H9 (cell line): ENCODE results near the gene WDR38. TPM values are rescaled to one million over a fixed set of nuclear protein-coding genes. Genes with fewer than 3 reads are reported as not detected.

Experiments used
- DNase-seq: peaks from one replicate; pipeline ENCODE4 v3.0.0-alpha.2; 2017
- H2AFZ ChIP-seq: one replicate; pipeline ENCODE4 v1.6.1; 2013; ENCODE audit warnings: mild to moderate bottlenecking, low read length, control low read depth, moderate library complexity
- H2AK5ac ChIP-seq: 2 replicates; pipeline ENCODE4 v1.6.1; 2013; ENCODE audit warnings: low read length, control low read depth, mixed read lengths; ENCODE audit not compliant: insufficient read length
- H2BK120ac ChIP-seq: one replicate; pipeline ENCODE4 v1.6.1; 2013; ENCODE audit warnings: low read depth, mild to moderate bottlenecking, low read length, control low read depth, inconsistent platforms; ENCODE audit not compliant: poor library complexity, severe bottlenecking
- H2BK12ac ChIP-seq: 2 replicates; pipeline ENCODE4 v1.6.1; 2013; ENCODE audit warnings: low read length, control low read depth, mixed read lengths, low read depth; ENCODE audit not compliant: insufficient read length
- H2BK15ac ChIP-seq: 2 replicates; pipeline ENCODE4 v1.6.1; 2013; ENCODE audit warnings: low read depth, low read length, control low read depth
- H2BK20ac ChIP-seq: one replicate; pipeline ENCODE4 v1.6.1; 2013; ENCODE audit warnings: low read depth, mild to moderate bottlenecking, low read length, control low read depth, inconsistent platforms; ENCODE audit not compliant: poor library complexity, severe bottlenecking
- H2BK5ac ChIP-seq: 2 replicates; pipeline ENCODE4 v1.6.1; 2013; ENCODE audit warnings: low read length, control low read depth, mixed read lengths; ENCODE audit not compliant: insufficient read length
- H3K14ac ChIP-seq: 2 replicates; pipeline ENCODE4 v1.6.1; 2013; ENCODE audit warnings: low read length, control low read depth; ENCODE audit not compliant: insufficient read depth
- H3K18ac ChIP-seq: 2 replicates; pipeline ENCODE4 v1.6.1; 2013; ENCODE audit warnings: low read depth, mild to moderate bottlenecking, mixed read lengths, low read length, control low read depth; ENCODE audit not compliant: insufficient read length
- H3K23ac ChIP-seq: 2 replicates; pipeline ENCODE4 v1.6.1; 2013; ENCODE audit warnings: low read length, control low read depth, mixed read lengths, low read depth; ENCODE audit not compliant: insufficient read length
- H3K23me2 ChIP-seq: 2 replicates; pipeline ENCODE4 v1.6.1; 2013; ENCODE audit warnings: low read depth, mild to moderate bottlenecking, mixed read lengths, low read length, control low read depth; ENCODE audit not compliant: insufficient read length, poor library complexity, severe bottlenecking
- H3K27ac ChIP-seq: 2 replicates; pipeline ENCODE4 v1.5.1; 2013; ENCODE audit warnings: low read length, control low read depth, mixed read lengths, low read depth; ENCODE audit not compliant: insufficient read length
- H3K27me3 ChIP-seq: 2 replicates; pipeline ENCODE4 v1.6.1; 2013; ENCODE audit warnings: low read length, control low read depth, inconsistent platforms; ENCODE audit not compliant: insufficient read depth
- H3K4ac ChIP-seq: 2 replicates; pipeline ENCODE4 v1.6.1; 2013; ENCODE audit warnings: low read depth, mild to moderate bottlenecking, control low read depth, inconsistent platforms, low read length, moderate library complexity
- H3K4me1 ChIP-seq: 2 replicates; pipeline ENCODE4 v1.6.1; 2013; ENCODE audit warnings: low read length, control low read depth, inconsistent platforms; ENCODE audit not compliant: insufficient read depth
- H3K4me2 ChIP-seq: 2 replicates; pipeline ENCODE4 v1.6.1; 2013; ENCODE audit warnings: low read length, control low read depth, mixed read lengths; ENCODE audit not compliant: insufficient read length, insufficient read depth
- H3K56ac ChIP-seq: 2 replicates; pipeline ENCODE4 v1.6.1; 2013; ENCODE audit warnings: low read depth, mild to moderate bottlenecking, mixed read lengths, low read length, control low read depth; ENCODE audit not compliant: insufficient read length
- H3K79me1 ChIP-seq: 2 replicates; pipeline ENCODE4 v1.6.1; 2013; ENCODE audit warnings: low read depth, mild to moderate bottlenecking, moderate library complexity, low read length, control low read depth, inconsistent platforms; ENCODE audit not compliant: insufficient read depth, poor library complexity, severe bottlenecking
- H3K79me2 ChIP-seq: 2 replicates; pipeline ENCODE4 v1.6.1; 2013; ENCODE audit warnings: low read length, control low read depth, inconsistent platforms; ENCODE audit not compliant: insufficient read depth
- H3K9ac ChIP-seq: 2 replicates; pipeline ENCODE4 v1.6.1; 2013; ENCODE audit warnings: low read length, control low read depth, mixed read lengths; ENCODE audit not compliant: insufficient read length; ENCODE audit errors: extremely low read depth
- H3K9me3 ChIP-seq: one replicate; pipeline ENCODE4 v1.6.1; 2013; ENCODE audit warnings: low read depth, low read length, inconsistent platforms; ENCODE audit not compliant: control insufficient read depth
- H3T11ph ChIP-seq: one replicate; pipeline ENCODE4 v1.6.1; 2013; ENCODE audit warnings: mild to moderate bottlenecking, low read length, control low read depth, inconsistent platforms
- H4K20me1 ChIP-seq: one replicate; pipeline ENCODE4 v1.6.1; 2013; ENCODE audit not compliant: control insufficient read depth, insufficient read length, insufficient read depth
- H4K5ac ChIP-seq: 2 replicates; pipeline ENCODE4 v1.6.1; 2013; ENCODE audit warnings: low read depth, mild to moderate bottlenecking, mixed read lengths, low read length, control low read depth; ENCODE audit not compliant: insufficient read length
- H4K8ac ChIP-seq: replicated peaks from 2 replicates; pipeline ENCODE4 v1.6.1; 2013; ENCODE audit warnings: low read length, control low read depth, mixed read lengths, low read depth; ENCODE audit not compliant: insufficient read length
- H4K91ac ChIP-seq: 2 replicates; pipeline ENCODE4 v1.6.1; 2013; ENCODE audit warnings: low read depth, mild to moderate bottlenecking, moderate library complexity, mixed read lengths, low read length, control low read depth; ENCODE audit not compliant: insufficient read length
- H3K27ac Mint-ChIP-seq, 3 experiments: 2 replicates in 2 of 3; 3 replicates in 1 of 3; pipeline ENCODE4 v1.8.0; 2020 to 2021; ENCODE audit warnings: mixed read lengths in 3 of 3, mild to moderate bottlenecking in 1 of 3, moderate library complexity in 1 of 3
- H3K27me3 Mint-ChIP-seq: 2 replicates; pipeline ENCODE4 v1.8.0; 2021; ENCODE audit warnings: low read depth, mild to moderate bottlenecking, moderate library complexity, mixed read lengths
- H3K36me3 Mint-ChIP-seq, 3 experiments: 2 replicates in 2 of 3; 3 replicates in 1 of 3; pipeline ENCODE4 v1.8.0; 2020 to 2021; ENCODE audit warnings: low read depth in 3 of 3, mixed read lengths in 3 of 3; ENCODE audit not compliant: insufficient read depth in 1 of 3
- H3K4me1 Mint-ChIP-seq, 2 experiments: 2 replicates each; pipeline ENCODE4 v1.8.0; 2020; ENCODE audit warnings: mixed read lengths in 2 of 2
- H3K4me3 Mint-ChIP-seq, 2 experiments: 2 replicates in 1 of 2; 3 replicates in 1 of 2; pipeline ENCODE4 v1.8.0; 2020 to 2021; ENCODE audit warnings: mild to moderate bottlenecking in 2 of 2, mixed read lengths in 2 of 2, moderate library complexity in 1 of 2
- H3K9me3 Mint-ChIP-seq, 2 experiments: 2 replicates in 1 of 2; 3 replicates in 1 of 2; pipeline ENCODE4 v1.8.0; 2020; ENCODE audit warnings: mild to moderate bottlenecking in 2 of 2, mixed read lengths in 2 of 2, moderate library complexity in 1 of 2
- WGBS: extraction: QIAGEN DNeasy Blood & Tissue Kit; methylation state at CpG from one replicate; pipeline ENCODE4 v1.1.7; 2013; ENCODE audit warnings: missing lambda C conversion rate, low lambda C conversion rate, mixed read lengths; ENCODE audit not compliant: insufficient read length; ENCODE audit errors: extremely low coverage; 5-methylcytosine and 5-hydroxymethylcytosine counted together
- total RNA-seq: library from RNA; stranded (reverse); gene quantifications from 2 replicates; pipeline ENCODE4 v1.2.1, GENCODE V29; 2021
- TF ChIP-seq, protein P1 (sequence below): fragments of 200-600 bp; sonication (generic); conservative IDR thresholded peaks from 3 replicates; pipeline ENCODE4 v1.8.0; 2021; ENCODE audit warnings: antibody characterized with exemption, mild to moderate bottlenecking

Gene WDR38
- total RNA-seq, 1 experiment from 2014 or later: not detected

DNA sequence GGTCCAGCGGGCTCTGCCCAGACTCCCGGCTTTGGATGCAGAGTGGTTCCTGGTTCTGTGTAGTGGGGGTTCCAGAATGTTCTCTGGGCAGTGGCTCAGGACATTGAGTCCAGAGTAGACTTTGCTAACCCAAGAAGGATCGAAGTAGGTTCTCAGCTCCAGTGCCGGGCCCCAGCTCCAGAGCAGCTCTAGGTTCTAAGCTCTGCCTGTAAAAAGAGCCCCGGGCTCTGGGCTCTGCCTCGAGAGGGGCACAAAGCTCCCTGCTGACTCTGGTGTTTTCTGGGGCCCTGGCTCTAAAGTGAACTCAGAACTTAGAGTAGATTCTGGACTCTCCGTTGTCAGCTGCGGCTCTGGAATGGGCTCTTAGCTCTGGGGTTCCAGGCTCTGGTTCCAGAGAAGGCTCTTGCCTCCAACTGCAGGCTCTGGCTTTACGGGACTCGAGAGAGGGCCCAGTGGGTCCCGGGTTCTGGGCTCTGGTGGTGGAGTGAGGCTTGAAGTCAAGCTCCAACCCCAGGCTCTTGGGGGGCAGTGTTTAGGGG is 414 bp downstream of the WDR38 start:
- Histone ChIP-seq H4K8ac (no peak overlapping the region), H3K14ac (no peak overlapping the region), H4K91ac (no peak overlapping the region), H2AK5ac (no peak overlapping the region), H3K4ac (no peak overlapping the region), H3K18ac (no peak overlapping the region), H3K4me2 (peak overlapping the region; percentile 54), H3K27me3 (no peaks in the 10 kb centered on the region), H3K23me2 (peaks cover 3% of the 10 kb centered on the region), H4K5ac (no peak overlapping the region), H3K79me1 (no peaks in the 10 kb centered on the region), H2AFZ (no peak overlapping the region), H3K27ac (no peak overlapping the region), H3K9me3 (no peaks in the 10 kb centered on the region), H2BK5ac (no peak overlapping the region), H3K56ac (no peak overlapping the region), H3K79me2 (no peaks in the 10 kb centered on the region), H3K4me1 (peaks cover 3% of the 10 kb centered on the region; the same call in 1 of the 2 replicates), H3T11ph (no peak overlapping the region), H3K23ac (no peak overlapping the region), H4K20me1 (no peaks in the 10 kb centered on the region), H3K9ac (no peak overlapping the region), H2BK15ac (no peak overlapping the region), H2BK120ac (no peak overlapping the region), H2BK20ac (no peak overlapping the region), H2BK12ac (no peak overlapping the region)
- Mint-ChIP-seq H3K27me3 (no peaks in the 10 kb centered on the region; the same call in 1 of the 2 replicates), H3K27ac (no peak overlapping the region; a peak in 1 of 7 replicates), H3K4me1 (peaks cover 7 to 15% of the 10 kb centered on the region in 2 experiments), H3K36me3 (peaks cover 15 to 21% (median 16%) of the 10 kb centered on the region in 3 experiments; a peak in 6 of 7 replicates), H3K9me3 (no peaks in the 10 kb centered on the region), H3K4me3 (peak overlapping the region; percentile 67 to 81)
- DNase-seq: no peak
- TF ChIP-seq, protein P1, sequence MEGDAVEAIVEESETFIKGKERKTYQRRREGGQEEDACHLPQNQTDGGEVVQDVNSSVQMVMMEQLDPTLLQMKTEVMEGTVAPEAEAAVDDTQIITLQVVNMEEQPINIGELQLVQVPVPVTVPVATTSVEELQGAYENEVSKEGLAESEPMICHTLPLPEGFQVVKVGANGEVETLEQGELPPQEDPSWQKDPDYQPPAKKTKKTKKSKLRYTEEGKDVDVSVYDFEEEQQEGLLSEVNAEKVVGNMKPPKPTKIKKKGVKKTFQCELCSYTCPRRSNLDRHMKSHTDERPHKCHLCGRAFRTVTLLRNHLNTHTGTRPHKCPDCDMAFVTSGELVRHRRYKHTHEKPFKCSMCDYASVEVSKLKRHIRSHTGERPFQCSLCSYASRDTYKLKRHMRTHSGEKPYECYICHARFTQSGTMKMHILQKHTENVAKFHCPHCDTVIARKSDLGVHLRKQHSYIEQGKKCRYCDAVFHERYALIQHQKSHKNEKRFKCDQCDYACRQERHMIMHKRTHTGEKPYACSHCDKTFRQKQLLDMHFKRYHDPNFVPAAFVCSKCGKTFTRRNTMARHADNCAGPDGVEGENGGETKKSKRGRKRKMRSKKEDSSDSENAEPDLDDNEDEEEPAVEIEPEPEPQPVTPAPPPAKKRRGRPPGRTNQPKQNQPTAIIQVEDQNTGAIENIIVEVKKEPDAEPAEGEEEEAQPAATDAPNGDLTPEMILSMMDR: no peak
- no CpG with 5 or more reads among the region's 11 CpGs for WGBS
